DMS53 treated with DMSO at 0.1 percent for 48 hours (cell line): ENCODE results near the gene HAGH.

Experiments
- DNase-seq: peaks from one replicate; lab custom pipeline; 2025; ENCODE audit not compliant: unreplicated experiment; lab: John Stamatoyannopoulos, UW

HAGH gene

DNA sequence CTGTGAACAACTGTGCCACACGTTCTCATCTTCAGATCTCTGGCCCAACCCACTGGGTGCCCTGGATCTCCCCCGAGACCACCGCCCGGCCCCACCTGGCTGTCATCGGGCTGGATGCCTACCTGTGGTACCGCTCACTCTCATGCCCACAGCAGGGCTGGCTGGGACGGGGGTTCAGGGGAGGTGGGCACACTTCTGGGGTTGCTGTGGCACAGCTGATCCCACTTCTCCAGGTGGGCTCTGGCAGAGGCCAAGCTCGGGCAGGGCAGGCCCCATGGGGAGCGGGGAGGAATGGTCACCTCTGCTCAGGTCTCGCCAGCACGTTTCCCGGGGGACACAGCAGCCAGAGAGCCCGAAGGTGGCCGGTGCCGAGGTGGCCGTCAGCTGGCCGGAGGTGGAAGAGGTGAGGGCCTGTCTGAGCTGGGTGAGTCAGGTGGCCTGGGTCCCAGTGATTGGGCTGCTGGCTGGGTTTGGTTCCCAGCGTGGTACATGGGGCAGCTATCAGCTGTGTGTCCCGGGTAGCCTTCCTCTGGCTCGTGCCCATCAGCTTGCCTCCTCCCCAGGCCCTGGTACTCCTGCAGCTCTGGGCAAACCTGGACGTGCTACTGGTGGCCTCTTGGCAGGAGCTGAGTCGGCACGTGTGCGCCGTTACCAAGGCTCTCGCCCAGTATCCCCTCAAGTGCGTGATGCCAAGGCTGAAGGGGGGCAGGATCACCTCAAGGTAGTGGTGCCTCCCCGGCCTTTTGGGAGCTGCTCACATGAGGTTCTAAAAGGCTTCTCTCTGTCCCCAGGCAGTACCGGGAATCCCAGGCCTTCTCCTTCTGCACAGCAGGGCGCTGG lies 51.4 kb downstream of the HAGH start:
- no peak for DNase-seq

DNA sequence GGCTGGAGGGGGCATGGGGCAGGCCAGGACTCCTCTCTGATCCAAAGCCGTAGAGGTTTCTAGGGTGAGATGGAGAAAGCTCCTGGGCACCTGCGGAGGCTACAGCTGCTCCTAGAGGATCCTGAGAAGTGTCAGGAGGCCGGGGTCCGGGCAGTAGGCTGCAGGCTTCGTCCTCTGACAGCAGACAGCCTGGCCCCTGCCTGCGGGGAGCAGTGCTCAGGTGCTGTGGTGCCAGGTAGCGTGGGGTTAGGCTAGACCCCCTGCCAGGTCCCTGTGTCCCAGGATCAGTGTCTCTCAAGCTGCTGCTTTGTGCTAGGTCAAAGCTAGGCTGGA lies 52.2 kb downstream of the HAGH start:
- no peak for DNase-seq

DNA sequence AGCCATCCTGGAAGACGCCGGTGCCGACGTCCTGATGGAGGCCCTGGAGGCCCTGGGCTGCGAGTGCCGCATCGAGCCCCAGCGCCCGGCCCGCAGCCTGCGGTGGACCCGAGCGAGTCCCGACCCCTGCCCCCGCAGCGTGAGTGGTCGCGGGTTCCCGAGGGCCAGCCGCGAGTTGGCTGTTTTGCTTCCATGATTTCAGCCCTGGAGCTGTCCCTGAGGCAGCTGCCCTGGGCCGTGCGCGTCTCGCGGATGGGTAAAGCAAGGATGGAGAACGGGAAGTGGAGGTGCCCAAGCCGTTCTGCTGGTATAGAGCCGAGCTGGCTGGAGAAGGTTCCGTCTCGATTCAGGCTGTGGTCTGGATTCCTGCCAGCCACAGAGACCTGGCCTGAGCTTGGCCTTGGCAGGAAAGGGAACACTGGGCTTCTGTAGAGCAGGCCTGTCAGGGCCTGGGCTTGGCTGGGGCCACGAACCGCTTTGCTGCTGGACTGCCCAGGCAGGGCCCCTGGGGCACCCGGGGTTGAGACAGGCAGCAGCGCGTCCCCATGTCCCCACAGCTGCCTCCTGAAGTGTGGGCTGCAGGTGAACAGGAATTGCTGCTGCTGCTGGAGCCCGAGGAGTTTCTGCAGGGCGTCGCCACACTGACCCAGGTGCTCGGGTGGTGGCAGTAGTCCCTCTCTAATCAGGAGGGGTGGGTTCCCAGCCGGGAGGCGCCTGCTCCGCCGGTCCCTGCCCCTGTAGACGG lies 52.8 kb downstream of the HAGH start:
- no peak for DNase-seq

DNA sequence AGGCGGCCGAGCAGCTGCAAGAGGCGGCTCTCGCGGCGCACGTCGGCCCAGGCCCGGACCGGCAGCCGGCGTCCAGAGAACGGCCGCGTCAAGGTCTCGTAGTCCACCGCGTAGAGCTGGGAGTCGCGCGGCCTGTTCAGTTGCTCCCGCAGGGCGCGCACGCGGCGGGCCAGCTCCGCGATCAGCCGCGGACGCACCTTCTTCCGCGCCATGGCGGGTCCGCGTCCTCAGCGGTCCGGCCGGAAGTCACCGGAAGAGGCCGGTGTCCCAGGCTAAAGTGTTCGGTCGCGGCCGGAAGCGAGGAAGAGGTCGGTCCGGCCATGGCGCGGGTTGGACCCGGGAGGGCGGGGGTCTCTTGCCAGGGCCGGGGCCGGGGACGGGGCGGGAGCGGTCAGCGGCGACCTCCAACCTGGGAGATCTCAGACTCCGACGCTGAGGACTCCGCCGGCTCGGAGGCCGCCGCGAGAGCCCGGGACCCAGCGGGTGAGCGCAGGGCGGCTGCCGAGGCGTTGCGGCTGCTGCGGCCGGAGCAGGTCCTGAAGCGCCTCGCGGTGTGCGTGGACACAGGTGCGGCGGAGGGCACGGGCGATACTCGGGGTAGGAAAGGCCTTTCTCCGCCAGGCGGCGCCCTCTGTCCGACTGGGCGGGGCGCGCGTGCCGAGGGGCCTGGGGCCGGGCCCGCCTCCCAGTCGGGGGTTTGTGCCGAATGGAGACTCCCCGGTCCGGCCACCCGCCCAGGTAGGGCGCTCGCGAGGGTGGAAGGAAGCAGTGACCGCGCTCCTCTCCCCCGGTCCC lies 53.5 kb downstream of the HAGH start, which contains the start of gene MRPS34:
MRPS34 (minus strand) TSS at position 227 of the 795 bp plus-strand sequence; CDS start at position 212, 15 bp downstream.
- DNase-seq, result peak; percentile 29

DNA sequence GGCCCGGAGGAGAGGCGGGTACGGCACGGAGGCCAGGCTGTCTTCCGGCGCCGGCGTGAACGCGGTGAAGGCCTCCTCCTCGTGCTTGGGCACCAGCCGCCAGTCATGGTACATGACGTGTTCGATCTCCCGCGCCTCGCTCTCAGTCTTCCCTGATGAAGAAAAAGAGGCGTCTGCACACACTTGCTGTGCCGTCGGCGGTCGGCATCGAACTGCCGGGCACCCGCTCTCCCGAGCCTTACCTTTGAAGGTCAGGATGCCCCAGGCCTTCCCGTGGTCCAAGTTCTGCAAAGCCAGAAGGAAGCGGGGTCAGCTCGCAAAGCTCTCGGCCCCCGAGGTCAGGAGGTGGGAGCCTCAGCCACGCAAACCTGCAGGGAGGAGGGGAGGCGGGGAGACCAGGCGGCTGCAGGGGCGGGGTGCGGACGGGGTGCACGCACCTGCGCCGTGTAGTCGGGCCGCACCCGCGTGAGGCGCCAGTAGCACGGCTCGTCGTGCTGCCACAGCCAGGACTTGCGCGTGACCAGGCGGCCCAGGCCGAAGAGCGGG lies 54.2 kb downstream of the HAGH start, which contains the start of gene EME2:
EME2 (plus strand) TSS at position 449 of the 546 bp plus-strand sequence. CDS start 418 bp downstream, outside the sequence.
- no peak for DNase-seq

DNA sequence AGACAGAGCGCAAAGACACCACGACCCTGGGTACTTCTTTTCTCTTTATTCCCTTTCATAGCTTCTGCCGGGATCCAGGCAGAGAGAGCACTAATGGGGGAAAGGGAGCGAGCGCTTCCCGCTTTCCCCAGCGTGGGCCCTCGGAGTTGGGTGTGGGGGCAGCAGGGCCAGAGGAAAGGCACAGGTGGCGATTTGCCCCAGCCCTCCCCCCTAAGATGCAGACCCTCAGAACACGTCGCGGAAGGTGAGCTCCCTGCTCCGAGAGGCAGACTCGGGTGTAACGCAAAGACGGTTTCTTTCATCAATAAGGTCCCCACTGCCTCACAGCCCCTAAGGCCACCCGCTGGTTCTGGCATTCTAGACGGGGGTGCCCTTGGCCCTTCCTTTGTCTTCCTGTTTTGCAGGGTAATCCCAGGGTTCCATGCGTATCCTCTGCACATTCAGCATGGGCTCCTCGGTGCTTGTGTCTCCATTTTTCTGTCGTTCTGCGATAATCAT lies 54.7 kb downstream of the HAGH start:
- DNase-seq, result no peak

DNA sequence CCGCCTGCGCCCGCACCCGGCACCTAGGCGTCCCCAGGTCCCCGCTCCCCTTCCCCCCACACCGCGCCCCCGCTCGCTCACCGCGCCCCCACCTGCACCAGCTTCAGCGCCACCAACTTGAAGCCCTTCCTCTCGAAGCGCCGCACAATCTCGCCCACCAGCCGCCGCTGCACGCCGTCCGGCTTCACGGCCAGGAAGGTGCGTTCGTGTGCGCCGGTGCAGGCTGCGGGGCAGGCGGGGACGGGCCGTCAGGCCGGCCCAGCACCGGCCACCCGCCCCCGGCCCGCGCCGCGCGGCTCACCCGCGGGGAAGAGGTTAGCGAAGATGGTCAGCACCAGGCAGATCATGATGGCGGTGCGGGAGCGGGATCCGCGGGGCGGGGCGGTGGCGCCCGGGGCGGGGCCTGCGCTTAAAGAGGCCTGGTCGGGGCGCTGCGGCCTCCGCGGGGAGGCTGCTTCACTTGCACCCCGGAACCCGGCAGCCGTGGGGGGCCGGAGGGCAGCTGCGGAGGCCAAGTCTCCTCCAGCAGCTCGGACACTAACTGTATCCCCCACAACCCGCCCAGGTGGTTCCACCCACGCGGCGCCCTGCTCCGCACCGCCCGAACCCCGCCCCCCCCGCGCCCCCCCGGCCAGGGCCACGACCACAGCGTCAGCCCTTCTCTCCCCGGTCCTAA lies 55.3 kb downstream of the HAGH start, which contains the start of gene NME3:
NME3 (minus strand) TSS at position 356 of the 676 bp plus-strand sequence; CDS start at position 347, 9 bp downstream.
- peak; percentile 7 for DNase-seq

DNA sequence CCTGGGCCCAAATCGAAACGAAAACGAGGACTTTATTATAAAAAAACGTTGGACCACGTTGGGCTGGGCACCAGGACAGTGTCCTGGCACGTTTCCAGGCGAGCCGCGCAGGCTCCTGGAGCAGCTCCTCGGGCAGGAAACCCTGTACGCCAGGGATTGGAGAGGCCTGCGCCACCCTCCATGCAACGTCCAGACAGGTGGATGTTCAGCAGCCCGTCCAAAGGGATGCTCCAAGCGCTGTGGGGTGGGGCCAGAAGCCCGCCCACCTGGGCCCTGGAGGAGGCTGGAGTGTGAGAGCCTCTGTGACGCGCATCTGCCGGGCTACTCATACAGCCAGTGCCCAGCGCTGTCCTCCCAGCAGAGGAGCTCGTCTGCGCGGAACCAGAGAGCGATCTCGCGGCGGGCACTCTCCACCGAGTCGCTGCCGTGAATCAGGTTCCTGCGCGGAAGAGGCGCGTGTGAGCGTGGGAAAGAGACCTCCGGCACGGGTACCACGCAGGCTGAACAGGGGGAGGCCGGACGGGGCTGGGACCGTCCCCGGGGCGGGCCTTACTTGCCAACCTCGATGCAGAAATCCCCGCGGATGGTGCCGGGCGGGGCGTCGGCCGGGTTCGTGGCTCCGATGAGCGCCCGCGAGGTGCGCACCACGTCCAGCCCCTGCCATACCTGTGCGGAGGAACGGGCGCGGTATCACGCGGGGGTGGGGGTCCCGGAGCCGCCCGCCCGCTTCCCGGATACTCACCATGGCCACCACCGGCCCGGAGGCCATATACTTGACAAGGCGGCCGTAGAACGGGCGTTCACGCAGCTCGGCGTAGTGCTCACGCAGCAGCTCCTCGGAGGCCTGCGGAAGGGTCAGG lies 56.1 kb downstream of the HAGH start:
- DNase-seq, result peak; percentile 80

DNA sequence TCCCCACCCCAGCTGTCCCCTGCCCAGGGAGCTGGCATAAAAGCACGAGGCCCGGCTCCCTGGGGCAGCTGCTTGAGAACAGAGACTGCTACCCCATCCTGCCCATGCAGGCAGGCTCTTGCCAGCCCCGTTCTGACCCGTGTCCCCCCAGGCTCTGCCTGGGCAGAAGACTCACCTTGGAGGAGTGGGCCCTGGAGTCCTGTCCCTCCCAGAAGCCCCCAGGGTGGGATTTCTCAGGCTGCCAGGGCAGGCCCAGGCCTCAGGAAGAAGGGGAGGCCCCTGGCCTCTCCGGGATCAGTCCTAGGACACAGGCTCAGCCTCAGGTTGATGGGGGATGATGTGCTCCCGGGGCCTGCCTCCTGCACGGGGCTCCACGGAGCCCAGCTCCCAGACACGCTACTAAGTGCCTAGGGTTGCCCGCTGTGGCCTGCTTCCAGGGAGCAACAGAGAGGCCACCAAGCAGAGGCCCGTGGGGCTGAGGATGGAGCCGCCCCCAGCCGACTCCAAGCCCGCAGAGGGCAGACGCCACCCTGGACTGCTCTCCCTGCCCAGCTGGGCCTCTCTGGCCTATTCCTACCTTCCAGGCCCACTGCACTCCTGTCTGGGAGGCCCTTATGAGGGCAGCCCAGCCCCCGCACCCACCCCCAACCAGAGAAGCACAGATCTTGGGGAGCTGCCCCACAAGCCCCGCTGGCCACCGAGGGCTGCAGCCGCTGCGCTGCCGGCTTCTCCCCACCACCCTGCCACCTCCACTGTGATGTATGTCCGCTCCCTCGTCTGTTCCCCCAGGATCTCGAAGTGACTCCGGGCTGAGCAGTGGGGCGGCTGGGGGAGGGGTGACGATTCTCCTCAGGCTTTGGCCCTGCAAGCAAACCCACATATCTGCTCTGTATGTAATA lies 57.0 kb downstream of the HAGH start:
- no peak for DNase-seq

DNA sequence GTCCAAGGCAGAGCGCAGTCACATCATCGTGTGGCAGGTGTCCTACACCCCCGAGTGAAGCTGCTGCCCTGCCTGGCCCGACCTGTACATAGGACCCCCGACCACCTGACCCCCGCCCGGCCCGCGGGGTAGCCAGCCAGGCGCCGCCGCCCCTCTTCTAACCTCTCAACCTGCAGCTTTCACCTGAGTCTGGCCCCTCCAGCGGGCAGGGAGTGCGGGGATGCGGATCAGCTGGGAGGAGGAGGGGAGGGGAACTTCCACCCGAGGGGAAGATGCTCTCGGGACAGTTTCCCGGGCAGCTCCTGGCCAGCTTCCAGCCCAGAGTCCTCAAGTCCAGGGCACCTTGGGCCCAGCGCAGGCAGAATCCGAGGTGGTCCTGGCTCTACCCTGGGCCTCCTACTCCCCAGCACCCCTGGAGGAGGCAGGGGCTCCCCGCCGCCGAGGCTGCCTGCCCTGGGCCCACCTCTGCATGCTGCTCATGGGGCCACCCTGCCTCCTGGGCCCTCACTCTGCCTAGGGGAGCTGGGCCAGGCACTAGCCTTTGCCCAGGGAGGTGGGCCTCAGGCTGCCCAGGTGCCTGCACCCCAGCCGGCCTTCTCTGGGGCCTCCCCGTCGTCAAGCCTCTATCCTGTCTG lies 57.7 kb downstream of the HAGH start:
- no peak for DNase-seq

DNA sequence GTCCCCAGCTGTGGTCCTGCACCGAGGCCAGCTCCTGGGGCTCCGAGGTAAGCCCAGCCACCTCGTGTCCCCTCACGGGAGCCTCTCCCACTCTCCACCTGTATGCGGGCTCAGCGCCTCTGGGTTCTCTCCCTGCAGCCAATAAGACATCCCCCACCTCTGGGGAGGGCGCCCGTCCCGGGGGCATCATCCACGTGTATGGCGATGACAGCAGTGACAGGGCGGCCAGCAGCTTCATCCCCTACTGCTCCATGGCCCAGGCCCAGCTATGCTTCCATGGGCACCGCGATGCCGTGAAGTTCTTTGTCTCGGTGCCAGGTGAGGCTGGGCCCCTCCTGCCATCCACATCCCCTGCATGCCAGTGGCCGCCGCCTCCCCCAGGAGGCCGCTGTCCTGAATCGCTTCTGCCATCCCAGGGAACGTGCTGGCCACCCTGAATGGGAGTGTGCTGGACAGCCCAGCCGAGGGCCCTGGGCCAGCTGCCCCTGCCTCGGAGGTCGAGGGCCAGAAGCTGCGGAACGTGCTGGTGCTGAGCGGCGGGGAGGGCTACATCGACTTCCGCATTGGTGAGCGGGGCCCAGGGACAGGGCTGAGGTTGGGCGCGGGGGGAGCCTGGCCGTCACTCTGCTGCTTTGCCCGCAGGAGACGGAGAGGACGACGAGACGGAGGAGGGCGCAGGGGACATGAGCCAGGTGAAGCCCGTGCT lies 58.4 kb downstream of the HAGH start:
- DNase-seq, result no peak

DNA sequence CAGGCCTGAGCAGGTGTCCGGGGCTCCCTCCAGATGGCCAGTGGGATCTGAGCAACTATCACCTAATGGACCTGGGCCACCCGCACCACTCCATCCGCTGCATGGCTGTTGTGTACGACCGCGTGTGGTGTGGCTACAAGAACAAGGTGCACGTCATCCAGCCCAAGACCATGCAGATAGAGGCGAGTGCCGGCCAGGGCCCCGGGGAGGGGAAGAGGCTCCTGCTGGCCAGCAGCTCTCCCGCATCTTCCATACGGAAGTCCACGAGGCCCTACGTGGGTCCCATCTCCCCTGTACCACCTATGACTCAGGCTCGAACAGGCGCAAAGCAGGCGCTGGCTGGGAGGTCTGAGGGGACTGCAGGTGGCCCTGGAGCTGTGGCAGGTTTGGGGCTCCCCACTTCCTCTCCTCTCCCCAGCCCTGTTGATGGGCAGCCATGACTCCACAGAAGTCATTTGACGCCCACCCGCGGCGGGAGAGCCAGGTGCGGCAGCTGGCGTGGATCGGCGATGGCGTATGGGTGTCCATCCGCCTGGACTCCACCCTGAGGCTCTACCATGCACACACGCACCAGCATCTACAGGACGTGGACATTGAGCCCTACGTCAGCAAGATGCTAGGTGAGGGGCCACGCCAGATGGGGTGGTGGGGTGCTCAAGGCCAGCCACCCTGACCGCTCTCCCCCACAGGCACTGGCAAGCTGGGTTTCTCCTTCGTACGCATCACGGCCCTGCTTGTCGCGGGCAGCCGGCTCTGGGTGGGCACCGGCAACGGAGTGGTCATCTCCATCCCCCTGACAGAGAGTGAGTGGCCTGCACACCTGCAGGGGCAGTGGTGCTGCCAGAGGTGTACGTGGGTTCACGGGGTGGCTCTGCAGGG lies 59.3 kb downstream of the HAGH start:
- no peak for DNase-seq

DNA sequence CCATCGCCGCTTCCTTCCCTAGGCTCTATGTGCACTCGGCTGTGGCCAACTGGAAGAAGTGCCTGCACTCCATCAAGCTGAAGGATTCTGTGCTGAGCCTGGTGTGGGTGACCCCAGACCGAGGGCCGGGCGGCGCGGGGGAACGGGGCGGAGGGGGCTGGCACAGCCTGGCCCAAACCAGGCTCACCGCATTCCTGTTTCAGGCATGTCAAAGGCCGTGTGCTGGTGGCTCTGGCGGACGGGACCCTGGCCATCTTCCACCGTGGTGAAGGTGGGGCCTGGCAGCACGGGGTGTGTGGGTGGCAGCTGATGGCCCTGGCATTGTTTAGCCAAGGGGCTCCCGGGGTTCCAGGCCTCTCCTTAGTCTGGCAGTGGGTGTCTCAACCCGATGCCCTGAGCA lies 59.9 kb downstream of the HAGH start:
- no peak for DNase-seq

DNA sequence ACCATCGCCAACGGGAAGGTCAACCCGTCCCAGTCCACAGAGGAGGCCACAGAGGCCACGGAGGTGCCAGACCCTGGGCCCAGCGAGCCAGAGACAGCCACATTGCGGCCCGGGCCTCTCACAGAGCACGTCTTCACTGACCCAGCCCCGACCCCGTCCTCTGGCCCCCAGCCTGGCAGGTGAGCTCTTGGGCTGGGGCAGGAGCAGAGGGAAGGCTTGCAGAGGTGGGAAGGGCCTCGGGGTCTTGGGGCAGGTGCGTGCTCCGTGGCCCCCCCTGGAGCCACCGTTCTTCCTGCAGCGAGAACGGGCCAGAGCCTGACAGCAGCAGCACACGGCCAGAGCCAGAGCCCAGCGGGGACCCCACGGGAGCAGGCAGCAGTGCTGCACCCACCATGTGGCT lies 60.4 kb downstream of the HAGH start:
- no peak for DNase-seq

DNA sequence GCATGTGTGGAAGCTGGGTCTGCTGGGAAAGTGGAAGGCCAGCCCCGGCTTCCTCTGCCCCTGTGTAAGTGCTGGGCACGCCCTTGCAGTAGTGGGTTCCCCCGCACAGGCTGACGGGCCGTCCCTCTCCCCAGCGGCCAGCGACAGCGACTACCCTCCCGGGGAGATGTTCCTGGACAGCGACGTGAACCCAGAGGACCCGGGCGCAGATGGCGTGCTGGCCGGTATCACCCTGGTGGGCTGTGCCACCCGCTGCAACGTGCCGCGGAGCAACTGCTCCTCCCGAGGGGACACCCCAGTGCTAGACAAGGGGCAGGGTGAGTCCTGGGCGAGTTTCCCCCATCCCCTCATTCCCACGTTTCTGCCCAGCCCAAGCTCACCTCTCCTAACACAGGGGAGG lies 60.8 kb downstream of the HAGH start:
- DNase-seq, result no peak

DNA sequence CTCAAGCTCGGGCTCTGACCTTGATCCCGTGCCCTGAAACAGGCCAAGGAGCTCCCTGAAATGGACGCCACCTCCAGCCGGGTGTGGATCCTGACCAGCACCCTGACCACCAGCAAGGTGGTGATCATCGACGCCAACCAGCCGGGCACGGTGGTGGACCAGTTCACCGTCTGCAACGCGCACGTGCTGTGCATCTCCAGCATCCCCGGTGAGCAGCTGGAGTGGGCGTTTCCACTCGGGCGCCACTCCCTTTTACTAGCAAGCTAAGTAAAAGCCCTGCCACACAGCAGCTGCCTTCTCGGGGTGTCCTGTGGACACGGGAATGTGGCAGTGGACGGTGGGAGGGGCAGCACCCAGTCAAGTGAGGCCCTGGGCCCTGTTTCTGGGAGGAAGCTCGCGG lies 61.7 kb downstream of the HAGH start:
- DNase-seq, result no peak
